Hypothalamus (tissue), 51 donors: Measurements from ENCODE around the gene FAM193B.

ENCODE experiments used
- DNase-seq, 51 donors: peaks; one replicate each; lab custom pipeline; 2025; lab: John Stamatoyannopoulos, UW

FAM193B gene

DNA sequence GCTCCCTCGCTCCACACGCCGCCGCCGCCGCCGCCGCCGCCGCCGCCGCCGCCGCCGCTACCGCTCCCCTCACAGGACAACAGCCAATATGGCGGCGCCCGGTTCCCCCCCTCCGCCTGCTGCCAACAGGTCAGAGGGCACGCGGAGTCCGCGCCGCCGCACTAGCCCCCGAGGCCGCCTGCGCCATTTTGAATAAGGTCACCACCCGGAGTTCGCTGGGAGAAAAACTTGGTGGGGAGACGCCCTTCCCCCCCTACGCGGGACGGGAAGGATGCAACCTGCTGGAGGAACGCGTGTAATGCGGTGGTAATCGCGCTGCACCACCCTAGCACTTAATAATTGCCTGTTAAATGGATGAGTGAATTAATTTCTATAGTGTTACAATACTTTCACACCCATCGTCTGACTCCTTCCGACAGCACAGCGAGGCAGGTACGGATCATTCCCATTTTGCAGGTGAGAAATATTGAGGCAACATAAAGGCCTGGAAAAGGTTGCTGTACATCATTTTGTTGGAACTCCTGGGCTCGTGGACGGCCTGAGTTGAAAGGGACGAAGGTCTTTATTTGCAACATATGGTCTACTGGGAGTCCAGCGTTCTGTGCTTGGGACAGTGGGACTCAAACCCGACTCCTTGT lies at the start of gene FAM193B:
Gene FAM193B, minus strand, starts transcription at position 90 of the 638 bp plus-strand sequence. CDS start 105 bp downstream, outside the sequence.
- peak; percentile 42 to 96 (median 89) for DNase-seq

GRCh38 chr5:177604116-177604521 lies 49.8 kb upstream of the FAM193B start:
- DNase-seq: no peak

GRCh38 chr5:177603631-177604030 lies 49.3 kb upstream of the FAM193B start:
- no peak for DNase-seq

DNA sequence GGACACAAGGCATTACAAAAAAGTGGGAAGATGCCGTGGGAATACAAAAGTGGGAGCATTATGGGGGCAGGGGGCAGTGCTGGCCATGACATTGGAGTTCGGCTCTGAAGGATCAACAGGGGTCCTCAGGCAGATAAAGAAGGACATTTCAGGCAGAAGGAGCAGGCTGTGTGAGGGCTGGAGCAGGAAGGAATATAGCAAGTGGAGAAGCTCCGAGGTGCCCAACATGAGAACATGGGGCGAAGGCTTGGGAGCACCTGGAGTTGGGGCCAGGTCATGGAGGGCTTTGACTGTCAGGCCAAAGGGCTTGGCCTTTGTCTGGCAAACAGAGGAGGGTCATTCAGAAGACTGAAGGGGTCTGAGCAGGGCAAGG lies 48.1 kb upstream of the FAM193B start:
- no peak for DNase-seq

DNA sequence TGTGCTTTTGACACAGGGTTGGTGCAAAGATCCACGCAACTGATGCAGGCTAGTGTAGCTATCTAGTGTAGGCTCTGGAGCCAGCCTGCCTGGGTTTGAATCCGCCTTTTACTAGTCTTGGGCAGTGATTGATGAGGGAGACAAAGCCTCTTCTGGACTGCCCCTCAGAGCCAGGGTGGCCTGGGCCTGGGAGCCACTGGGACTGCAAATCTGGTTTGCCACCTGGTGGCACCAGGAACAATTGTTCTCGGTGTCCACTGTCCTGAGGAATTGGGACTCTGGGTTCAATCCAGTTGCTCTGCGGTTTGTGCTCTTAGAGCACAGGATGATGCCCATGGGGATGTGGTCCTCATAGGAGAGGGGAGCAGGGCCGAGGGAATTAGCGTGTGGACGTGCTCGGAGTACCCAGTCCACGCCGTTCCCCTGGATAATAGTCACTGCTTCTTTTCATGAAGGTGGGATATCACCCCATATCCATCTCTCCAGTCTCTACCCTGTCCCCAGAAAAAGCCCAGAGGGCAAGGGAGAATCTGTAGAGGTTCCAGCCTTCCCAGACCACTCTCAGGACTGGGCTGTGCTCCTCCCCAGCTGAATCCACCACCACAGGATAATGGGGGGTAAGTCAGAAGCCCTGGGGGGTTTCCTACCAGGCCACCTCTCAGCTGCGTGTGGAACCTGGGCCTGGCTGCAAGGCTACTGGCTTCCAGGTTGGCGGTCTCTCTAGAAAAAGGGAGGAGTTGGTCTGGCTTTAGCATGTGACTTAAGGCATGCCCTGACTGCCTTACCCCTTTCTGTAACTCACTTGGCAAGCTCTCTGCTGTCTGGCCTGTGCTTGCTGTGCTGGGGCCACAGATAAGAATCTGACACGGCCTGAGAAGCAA lies 47.5 kb upstream of the FAM193B start:
- no peak for DNase-seq

- DNase-seq: no peak
These were observed 46.8 kb upstream of the FAM193B start for GRCh38 chr5:177601126-177601525.

GRCh38 chr5:177600508-177601018 lies 46.2 kb upstream of the FAM193B start:
- DNase-seq: peak in 5 of 51 donors; percentile 15 to 61 (median 37)

DNA sequence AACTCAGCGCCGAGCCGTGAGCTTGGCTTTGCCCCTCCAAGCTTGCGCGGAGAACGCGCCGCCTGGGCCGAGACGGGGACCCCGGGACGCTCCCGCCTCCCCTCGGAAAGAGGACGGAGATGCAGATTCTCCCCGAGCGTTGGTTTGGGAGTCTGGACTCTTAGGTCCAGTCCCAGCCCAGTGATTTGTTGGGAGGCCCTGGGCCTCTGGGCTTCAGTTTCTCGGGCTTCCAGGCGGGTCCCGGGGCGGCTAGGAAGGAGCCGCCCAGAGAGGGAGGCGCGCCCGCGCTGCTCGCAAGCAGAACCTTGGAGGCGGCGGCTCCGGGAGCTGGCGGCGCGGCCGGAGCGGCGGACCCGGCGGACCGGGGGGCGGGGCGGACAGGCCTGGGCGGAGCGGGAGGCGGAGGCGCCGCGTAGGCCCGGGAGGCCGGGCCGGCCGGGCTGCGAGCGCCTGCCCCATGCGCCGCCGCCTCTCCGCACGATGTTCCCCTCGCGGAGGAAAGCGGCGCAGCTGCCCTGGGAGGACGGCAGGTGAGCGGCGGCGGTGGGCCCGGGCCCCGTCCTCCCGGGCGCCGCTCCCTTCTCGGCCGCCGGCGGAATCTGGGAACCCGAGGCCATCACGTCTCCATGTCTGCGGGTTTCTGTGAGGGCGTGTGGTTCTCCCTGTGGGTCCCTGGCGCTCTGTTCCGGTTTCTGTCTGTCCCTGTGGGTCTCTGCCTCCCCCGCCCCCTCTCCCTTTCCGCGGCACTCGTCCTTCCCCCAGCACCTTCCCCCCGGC lies 45.6 kb upstream of the FAM193B start, which contains the start of gene B4GALT7:
Gene B4GALT7, plus strand, starts transcription at position 402 of the 777 bp plus-strand sequence. Its CDS starts 79 bp downstream, at position 481.
- peak in 50 of 51 donors; percentile 25 to 88 (median 70) for DNase-seq

- DNase-seq: no peak
These were observed 44.1 kb upstream of the FAM193B start for GRCh38 chr5:177598477-177598876.

DNA sequence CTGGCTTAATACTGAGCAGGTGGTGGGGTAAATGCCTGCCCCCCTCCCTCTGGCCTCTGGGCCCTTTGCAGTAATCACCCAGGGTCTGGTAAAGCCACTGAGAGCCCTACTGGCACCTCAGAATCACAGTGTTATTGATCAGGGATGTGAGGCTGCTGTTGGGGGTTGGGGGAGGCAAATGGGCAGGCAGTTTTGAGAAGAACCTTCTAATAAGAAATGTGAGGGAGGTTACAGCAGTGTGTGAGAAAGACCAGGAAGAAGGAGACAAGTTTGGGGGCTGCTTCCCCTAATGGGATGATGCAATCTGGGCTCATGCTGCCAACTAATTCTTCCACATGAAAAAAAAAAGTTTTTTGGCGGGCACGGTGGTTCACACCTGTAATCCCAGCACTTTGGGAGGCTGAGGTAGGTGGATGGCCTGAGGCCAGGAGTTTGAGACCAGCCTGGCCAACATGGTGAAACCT lies 42.4 kb upstream of the FAM193B start:
- DNase-seq: no peak

DNA sequence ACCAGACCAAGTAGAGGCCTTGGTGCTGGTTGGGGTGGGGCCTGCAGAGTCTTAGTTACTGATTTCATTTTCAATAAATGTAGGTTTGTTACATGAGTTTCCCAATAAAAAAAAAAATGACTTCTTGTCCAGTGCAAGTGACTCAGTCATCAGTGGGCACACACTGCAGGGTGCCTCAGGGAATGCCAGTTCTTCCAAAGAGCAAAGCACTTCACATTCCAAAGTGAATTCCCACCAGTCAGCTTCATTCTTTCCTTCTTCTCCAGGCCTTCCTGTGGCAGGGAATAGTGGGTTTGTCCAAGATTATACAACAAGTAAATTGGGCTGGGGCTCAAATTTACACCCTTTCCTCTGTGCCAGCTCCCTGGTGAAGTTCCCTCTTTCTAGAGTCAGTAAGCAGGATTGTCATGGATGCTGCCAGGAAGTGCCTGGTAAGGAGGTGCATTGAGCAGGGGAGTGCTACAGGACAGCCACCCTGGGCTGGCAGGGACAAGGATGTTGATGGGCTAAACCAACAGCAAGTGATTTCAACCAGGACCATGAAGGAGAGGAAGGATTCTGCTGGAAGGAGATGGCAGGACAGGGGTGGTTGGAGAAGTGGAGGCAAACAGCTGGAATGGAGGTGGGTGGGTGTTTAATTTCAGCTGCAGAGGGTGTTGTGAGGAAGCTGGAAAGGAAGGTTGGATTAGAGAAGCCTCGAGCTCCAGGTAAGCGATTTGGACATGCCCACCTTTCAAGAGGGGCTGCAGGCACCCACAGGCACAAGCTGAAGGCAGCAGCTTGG lies 41.8 kb upstream of the FAM193B start:
- no peak for DNase-seq

- DNase-seq: no peak
These were observed 40.7 kb upstream of the FAM193B start for GRCh38 chr5:177595026-177595585.

GRCh38 chr5:177594071-177594470 lies 39.7 kb upstream of the FAM193B start:
- DNase-seq: no peak

DNA sequence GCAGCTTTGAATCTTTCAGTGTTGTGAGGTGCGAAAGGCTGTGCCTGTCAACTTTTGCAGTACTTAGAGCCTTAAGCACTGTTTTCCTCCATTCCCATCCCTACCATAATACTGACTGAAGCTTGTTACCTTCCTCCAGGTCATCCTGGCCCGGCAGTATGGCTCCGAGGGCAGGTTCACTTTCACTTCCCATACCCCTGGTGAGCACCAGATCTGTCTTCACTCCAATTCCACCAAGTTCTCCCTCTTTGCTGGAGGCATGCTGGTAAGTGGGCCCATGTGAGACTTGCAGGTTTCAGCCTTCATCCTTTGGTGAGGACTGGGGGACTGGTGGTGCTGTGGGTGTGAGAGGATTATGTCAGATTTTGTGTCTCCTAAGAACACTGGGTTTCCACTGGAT lies 39.1 kb upstream of the FAM193B start:
- DNase-seq: no peak

DNA sequence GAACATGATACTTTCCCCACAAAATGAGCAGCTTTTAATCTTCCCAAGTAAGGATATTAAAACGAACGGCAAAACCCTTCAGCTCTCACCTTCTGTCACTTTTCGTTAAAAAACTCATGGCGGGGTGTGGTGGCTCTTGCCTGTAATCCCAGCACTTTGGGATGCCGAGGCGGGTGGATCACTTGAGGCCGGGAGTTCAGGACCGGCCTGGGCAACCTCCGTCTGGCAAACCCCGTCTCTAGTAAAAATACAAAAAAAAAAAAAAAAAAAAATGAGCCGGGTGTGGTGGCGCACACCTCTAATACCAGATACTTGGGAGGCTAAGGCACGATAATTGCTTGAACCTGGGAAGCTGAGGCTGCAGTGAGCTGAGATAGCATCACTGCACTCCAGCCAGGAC lies 38.5 kb upstream of the FAM193B start:
- no peak for DNase-seq

GRCh38 chr5:177592010-177592834 lies 37.9 kb upstream of the FAM193B start, which contains the start of gene TMED9:
Gene TMED9 (plus strand): TSS chr5:177592203. CDS start chr5:177592215, 12 bp downstream.
- DNase-seq: peak; percentile 17 to 91 (median 78)

- DNase-seq: no peak
These were observed 37.3 kb upstream of the FAM193B start for GRCh38 chr5:177591690-177592009.

- no peak for DNase-seq
These were observed 36.0 kb upstream of the FAM193B start for GRCh38 chr5:177590406-177590805.
